ENCODE data around the gene KLLN.
A peak's percentile ranks its signal among the peaks of the same experiment; 100 is the strongest.

DNA sequence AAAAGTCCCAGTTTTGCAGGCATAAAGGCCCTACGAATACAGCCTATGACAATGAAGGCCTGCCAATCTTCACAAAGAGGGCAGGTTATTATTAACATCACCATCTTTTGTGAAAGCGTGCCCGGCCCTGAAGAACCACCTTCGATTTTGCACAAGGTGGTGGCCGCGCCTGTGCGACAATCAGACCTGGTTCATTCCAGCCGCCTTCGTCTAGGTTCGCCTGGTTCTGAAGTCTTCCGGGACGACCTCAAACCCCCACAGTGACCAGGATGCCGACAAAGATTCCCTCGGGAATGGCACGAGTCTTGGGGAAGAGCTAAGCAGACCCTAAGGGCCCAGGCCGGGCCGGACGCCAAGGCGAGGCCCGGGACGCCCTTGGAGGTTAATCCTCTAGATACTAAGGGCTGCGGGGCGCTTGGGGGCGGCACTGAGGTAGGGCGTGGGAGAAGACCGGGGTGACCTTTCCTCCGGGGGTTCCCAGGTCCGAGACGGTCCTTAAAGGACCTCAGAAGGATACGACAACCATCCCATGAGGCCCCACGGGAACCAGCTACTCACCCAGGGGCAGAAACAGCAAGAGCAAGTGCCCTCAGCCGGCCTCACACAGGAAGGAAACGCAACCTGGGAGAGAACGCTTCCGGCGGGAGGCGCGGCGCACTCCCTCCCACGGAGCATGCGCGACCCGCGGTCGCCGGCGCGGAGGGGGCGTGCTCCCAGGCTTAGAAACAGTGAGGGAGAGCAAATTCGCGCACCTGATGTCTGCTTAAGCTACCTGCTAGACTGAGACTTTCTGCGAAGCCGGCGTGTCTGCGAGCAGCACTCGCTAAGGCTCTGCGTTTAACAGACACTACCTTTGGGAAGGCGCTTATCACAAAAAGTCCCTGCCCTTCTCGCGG is 45.5 kb downstream of the KLLN start, which contains the start of gene ATAD1:
- TF ChIP-seq, protein P1, sequence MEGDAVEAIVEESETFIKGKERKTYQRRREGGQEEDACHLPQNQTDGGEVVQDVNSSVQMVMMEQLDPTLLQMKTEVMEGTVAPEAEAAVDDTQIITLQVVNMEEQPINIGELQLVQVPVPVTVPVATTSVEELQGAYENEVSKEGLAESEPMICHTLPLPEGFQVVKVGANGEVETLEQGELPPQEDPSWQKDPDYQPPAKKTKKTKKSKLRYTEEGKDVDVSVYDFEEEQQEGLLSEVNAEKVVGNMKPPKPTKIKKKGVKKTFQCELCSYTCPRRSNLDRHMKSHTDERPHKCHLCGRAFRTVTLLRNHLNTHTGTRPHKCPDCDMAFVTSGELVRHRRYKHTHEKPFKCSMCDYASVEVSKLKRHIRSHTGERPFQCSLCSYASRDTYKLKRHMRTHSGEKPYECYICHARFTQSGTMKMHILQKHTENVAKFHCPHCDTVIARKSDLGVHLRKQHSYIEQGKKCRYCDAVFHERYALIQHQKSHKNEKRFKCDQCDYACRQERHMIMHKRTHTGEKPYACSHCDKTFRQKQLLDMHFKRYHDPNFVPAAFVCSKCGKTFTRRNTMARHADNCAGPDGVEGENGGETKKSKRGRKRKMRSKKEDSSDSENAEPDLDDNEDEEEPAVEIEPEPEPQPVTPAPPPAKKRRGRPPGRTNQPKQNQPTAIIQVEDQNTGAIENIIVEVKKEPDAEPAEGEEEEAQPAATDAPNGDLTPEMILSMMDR (IDR thresholded peaks at IDR 0.05) = peak in 3 of 5 experiments; percentile 18 to 26 (median 25)
- peak; percentile 81 for TF ChIP-seq POLR2A (IDR thresholded peaks at IDR 0.05)
- TF ChIP-seq EP300 (IDR thresholded peaks at IDR 0.05; ENCODE audit: low read depth) = no peak
- TF ChIP-seq POLR2AphosphoS5 (IDR thresholded peaks at IDR 0.05) = peak; percentile 66 to 89 (median 83)

Measured in transverse colon (tissue), 4 donors.